GM23248 (cell line): Measurements from ENCODE around the gene TYW3.

Experiments
- EZH2 ChIP-seq: fragments of 200-600 bp; sonication (generic); IDR thresholded peaks from 2 replicates; pipeline ENCODE4 v1.6.1; 2018; ENCODE audit warnings: antibody characterized with exemption, mild to moderate bottlenecking; ENCODE audit not compliant: insufficient read depth, poor library complexity, severe bottlenecking
- EZH2phosphoT487 ChIP-seq: fragments of 200-600 bp; sonication (generic); IDR thresholded peaks from 2 replicates; pipeline ENCODE4 v1.6.1; 2018; ENCODE audit warnings: antibody characterized with exemption, moderate library complexity, mild to moderate bottlenecking, low read depth; ENCODE audit not compliant: insufficient read depth

- TF ChIP-seq EZH2phosphoT487 (no peak), EZH2 (no peak)
These were observed 43.2 kb upstream of the TYW3 start for GRCh38 chr1:74689621-74690363.
